Epithelial cell of esophagus (primary cell): ENCODE data around the gene GULP1.

Source experiments
- DNase-seq: peaks from one replicate; pipeline ENCODE4 v3.0.0; 2010; ENCODE audit warnings: low read depth
- H3K4me3 ChIP-seq: 2 replicates; pipeline ENCODE4 v1.5.1; 2011; ENCODE audit warnings: mild to moderate bottlenecking, low read length, control low read depth
- CTCF ChIP-seq: IDR thresholded peaks from 2 replicates; pipeline ENCODE4 v1.5.1; 2011; ENCODE audit warnings: low read depth, mild to moderate bottlenecking, low read length, control low read depth, inconsistent platforms; ENCODE audit not compliant: insufficient read depth; ENCODE audit errors: missing control alignments

GULP1 gene

GRCh38 chr2:188441288-188441947, 149.7 kb downstream of the GULP1 start:
- H3K4me3 ChIP-seq: no peak overlapping the region
- no peak for TF ChIP-seq CTCF
- DNase-seq: no peak

GRCh38 chr2:188443207-188443606, 151.5 kb downstream of the GULP1 start:
- no peak overlapping the region for H3K4me3 ChIP-seq
- no peak for DNase-seq
- no peak for TF ChIP-seq CTCF

- H3K4me3 ChIP-seq: no peak overlapping the region
- TF ChIP-seq CTCF: no peak
- no peak for DNase-seq
These were observed 152.6 kb downstream of the GULP1 start for GRCh38 chr2:188444106-188444835.

- no peak for DNase-seq
- H3K4me3 ChIP-seq: no peak overlapping the region
- no peak for TF ChIP-seq CTCF
These were observed 157.9 kb downstream of the GULP1 start for GRCh38 chr2:188449561-188449960.

- no peak for TF ChIP-seq CTCF
- DNase-seq: no peak
- no peak overlapping the region for H3K4me3 ChIP-seq
These were observed 158.3 kb downstream of the GULP1 start for GRCh38 chr2:188449971-188450370.

- no peak for DNase-seq
- no peak overlapping the region for H3K4me3 ChIP-seq
- TF ChIP-seq CTCF: no peak
These were observed 159.2 kb downstream of the GULP1 start for GRCh38 chr2:188450732-188451483.
